Iris pigment epithelial cell (primary cell): ENCODE results near the gene GPRC5D.

ENCODE experiments used
- DNase-seq: peaks from one replicate; pipeline ENCODE4 v3.0.0-alpha.2; 2011; ENCODE audit warnings: low read depth

GPRC5D gene

DNA sequence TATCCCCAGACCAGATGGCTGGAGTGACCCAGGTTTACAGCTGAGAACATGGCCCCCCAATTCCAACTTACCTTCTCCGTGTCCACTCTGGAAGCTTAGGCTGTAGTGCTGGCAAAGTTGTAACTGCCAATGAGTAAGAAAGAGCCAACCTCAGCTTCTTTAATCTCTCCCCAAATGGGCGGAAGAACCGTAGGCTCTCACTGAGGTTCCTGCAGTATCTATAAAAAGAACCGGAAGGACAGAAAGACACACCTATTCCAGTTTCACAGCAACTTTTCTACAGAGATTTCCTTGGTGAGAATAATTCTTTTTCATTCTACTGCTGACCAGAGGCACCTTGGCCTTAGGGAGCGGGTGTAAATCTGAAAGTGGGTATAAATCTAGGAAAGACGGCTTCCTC, at the start of gene GPRC5D:
Gene GPRC5D (minus strand): TSS at position 135 of the 400 bp plus-strand sequence. CDS start 1,786 bp downstream, outside the sequence.
- no peak for DNase-seq

DNA sequence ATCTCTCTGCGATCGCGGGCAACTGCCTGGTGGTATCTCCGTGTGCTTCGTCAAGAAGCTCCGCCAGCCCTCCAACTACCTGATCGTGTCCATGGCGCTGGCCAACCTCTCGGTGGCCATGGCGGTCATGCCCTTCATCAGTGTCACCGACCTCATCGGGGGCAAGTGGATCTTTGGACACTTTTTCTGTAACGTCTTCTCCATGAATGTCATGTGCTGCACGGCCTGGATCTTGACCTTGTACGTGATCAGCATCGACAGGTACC, 49.7 kb upstream of the GPRC5D start:
- DNase-seq = no peak

DNA sequence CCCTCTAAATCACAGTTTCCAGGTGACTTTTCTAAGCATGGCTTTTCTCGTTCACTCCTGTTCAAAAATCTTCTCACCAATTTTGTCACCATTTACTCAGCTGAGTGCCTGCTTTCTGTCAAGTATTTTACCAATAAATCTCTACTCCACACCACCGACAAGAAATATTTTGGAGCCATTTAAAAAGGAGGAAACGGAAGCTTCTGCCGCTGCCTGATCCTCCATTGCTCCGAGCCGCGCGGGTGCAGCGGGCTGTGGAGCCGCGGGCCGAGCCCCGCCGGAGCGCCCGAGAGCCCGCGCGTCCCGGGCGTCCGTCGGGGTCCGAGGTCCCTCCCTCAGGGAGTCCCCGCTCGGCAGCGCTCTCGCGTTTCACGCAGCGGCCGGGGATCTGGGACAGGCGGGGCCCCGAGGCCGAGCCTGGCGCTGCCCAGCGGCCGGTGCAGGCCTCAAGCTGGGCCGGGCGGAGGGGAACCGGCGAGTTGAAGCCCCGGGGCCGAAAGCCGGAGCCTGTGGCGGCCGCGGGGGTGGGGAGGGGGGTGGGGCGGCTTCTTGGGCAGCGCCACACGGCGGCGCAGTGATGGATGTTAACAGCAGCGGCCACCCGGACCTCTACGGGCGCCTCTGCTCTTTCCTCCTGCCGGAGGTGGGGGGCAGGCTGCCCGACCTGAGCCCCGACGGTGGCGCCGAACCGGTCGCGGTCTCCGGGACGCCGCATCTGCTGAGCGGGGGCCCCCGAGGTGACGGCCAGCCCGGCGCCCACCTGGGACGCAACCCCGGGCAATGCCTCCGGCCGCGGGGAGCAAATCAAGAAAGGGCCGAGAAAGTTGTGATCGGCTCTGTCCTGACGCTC, 49.2 kb upstream of the GPRC5D start:
- peak; percentile 59 for DNase-seq

DNA sequence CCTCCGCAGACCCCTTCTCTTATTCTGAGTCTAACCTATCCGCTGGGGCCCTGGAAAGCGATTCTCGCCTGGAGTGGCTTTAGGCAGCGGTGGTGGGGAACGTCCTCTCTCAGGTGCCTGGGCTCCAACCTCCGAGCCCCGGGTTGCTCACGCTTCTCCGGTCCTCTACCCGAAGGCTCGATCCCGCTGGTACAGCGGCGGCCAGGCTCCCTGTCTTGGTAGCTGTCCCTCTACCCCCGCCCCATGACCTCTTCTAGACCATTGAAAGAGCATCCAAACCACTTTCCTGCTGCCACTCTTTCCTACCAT, 48.6 kb upstream of the GPRC5D start:
- peak; percentile 25 for DNase-seq

DNA sequence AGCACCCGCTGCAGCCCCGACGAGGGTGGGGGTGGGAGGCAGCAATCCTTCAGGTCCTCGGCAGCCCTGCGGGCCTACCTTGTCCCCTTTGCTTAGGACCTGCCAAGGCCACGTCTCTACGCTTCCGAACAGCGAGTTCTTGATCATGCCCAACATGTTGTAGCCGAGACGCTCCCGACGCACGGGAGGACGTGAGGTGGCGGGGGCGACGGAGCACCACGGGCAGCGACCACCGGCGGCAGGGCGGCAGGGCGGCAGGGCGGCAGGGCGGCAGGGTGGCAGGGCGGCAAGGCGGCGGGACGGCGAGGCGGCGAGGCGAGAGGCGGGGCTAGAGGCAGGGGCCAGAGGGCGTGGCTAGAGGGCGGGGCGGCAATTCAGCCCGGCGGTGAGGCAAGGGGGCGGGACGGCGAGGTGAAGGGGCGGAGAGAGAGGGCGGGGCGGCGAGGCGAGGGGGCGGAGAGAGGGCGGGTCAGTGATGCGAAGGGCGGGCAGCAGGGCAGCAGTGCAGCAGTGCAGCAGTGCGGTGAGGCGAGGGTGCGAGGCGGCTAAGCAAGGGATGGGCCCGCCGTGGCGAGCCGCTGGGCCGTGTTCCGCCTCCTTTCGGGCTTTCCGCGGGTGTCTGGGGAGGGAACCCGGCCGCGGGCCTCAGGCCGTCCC, 48.1 kb upstream of the GPRC5D start, which contains the start of gene HEBP1:
Gene HEBP1 (minus strand): TSS at position 307 of the 657 bp plus-strand sequence. CDS start 151 bp downstream, at position 156.
- peak; percentile 91 for DNase-seq

DNA sequence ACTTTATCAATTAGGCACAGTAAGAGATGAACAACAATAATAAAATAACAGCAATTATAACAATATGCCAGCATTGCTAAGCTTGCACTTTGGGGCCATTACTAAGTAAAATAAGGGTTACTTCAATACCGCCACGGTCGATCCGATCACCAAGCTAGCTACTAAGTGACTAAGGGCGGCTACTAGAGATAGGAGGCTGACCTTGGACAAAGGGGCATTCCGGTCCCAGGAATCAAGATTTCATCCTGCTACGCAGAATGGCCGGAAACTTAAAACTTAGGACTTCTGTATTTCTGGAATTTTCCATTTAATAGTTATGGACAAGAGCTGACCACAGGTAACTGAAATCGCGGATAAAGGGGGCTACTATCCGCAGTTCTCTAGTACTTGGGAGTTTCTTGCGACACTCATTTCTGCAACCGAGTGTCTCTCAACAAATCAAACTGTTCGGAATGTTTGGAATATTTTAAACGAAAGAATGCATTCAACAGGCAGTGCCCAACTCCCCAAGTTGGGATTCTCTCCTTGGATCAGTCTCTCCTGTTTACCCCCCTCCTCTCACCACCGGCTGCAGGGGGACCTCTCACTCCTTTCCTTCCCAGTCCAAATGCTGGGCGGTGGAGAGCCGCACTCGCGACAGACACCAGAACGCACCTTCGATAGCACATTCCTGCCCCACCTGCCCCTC, 47.4 kb upstream of the GPRC5D start:
- DNase-seq = no peak

DNA sequence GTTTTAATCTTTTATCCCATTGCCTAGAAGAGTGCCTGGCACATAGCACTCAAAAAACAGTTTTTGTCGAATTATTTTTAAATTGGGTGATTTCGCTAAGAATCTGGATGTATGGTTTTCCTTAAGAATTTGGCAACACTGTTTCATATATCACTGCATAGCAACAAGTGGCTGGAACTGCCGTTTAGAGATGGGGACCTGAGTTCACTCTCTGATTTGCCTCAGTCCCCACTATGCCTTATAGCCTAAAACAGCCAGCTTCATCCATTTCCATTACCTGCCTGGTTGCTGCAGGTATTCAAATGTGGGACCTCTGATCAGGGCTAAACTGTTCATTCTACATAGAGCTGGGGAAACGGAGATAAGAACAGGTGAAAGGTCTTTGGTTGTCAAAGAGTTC, 46.3 kb upstream of the GPRC5D start:
- DNase-seq = no peak

DNA sequence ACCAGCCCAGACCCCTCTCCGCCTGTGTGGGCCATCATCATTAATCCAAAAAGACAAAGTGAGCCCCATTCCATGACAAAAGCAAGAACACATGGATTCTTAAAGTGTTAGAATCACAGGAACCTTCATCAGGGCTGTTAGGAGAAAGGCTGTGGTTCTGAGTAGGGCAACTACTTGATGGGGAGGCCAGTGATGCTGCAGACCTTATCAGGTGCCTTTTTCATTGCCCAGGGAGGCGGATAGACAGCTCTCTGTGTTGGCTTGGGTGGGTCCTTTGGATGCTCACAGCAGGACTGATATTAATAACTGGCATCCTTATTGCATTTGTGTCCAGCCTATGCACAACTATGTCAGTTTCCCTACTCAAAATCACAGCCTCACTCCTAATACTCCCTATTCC, 45.8 kb upstream of the GPRC5D start:
- no peak for DNase-seq

DNA sequence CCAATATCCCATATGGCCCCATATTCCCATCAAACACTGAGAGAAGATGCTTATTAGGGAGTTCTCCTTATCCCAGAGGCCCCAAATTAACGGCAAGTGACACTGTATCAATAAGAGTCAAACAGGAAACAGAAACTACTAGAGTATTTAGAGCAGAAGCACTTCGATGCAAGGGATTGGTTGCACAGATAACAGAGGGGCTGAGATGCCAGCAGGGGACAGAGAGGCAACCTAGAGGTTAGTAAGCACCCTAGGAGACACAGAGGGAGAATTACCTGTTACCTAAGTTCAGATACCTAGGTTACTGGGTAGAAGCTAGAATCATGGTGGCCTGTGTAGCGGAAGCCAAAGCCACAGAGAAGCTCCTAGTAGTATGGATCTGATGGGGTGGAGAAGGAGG, 45.2 kb upstream of the GPRC5D start:
- no peak for DNase-seq

DNA sequence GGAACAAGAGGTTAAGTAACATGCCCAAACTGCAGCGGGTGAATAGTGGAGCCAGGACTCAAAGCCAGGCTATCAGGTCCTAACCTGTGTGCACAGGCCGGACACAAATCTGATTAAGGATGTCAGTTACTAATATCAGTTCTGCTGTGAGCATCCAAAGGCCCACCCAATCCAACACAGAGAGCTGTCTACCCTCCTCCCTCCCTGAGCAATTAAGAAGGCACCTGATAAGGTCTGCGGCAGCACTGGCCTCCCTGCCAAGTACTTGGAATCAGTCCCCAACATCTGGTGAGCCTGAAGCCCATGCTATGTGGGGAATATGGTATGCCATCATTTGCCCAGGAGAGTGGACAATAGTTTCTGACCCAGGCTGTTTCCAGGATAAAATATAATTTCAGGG, 44.2 kb upstream of the GPRC5D start:
- DNase-seq = no peak

DNA sequence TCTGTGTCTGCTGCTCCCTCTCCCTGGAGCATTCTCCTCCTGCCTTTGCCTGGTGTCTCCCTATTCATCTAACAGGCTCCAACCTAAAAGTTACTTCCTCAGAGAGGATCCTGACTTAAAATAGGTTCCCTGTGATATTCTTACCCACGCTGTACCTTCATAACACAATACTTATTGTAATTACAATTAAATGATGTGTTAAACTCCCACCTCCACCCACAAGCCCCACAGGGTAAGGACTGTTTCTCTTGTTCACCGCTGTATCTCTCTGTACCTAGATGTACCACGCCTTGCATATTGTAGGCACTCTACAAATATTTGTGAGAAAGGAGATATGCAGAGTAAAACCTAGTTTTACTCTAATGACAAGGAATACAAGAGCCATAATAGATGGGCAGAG, 43.1 kb upstream of the GPRC5D start:
- no peak for DNase-seq

DNA sequence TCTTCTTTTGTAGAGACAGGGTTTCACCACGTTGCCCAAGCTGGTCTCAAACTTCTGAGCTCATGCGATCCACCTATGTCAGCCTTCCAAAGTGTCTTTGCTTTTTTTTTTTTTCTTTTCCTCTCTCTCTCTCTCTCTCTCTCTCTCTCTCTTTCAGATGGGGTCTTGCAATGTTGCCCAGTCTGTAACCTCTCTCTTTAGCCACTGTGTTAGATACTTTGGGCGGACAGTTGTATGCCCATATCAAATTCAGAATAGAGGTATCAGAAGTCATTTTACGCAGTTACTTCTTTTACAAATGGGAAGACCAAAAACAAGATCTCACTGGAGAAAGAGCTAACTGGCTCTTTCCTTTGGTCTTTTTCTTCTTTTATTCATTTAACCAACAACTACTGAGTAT, 41.4 kb upstream of the GPRC5D start:
- no peak for DNase-seq

DNA sequence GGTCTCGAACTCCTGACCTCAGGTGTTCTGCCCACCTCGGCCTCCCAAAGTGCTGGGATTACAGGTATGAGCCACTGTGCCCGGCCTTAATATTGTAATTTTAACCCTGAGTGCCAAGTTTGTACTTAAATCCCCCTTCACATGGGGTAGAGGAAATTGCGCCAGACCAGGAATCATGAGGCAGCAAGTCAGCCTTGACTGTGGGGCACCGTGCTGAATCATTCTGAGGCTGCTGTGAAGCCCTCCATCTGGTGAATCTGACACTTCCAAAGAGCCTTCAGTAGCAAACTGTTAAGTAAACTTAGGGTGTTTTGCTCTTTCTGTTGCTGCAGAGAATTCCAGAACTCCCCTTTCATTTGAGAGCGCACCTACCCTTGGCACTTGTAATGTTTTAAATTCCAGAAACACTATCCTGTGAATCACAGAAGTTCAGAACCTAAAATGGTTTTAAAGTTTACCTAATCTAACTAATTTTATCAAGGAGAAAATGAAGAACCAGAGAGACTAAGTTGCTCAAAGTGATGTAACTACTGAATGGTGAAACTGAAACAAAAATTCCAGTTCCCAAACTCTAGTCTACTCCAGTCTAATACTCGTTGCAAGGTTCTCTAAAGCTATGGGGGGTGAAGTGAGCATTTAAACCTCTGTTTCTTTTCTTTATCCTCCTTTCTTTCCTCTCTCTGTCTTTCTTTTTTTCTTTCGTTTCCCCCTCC, 40.6 kb upstream of the GPRC5D start:
- peak; percentile 99 for DNase-seq

DNA sequence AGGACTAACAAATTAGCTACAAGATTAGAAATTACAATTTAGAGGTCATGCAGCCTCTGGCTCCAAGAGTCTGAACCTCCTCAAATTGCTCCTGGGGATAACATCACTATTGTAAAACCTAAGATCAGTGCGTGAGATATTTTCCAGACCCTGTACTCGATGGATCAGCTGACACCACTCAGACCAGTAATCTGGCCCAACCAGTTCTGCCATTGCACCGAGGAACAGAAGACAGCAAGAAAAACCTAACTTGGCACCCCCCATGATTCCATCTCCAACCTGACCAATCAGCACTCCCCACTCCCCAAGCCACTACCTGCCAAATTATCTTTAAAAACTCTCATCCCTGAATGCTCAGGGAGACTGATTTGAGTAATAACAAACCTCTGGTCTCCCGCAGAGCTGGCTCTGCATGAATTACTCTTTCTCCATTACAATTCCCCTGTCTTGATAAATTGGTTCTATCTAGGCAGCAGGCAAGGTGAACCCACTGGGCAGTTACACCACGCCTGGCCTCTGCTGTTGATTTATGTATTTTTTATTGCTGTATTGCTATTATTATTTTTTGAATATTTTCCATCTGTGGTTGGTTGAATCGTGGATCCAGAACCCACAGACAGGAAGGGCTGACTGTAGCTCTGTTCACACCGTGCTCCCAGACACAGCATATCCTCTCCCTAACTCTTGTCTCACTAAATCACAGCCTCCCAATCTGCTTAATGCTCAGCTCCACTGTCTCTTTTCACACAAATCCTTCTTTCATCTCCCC, 38.9 kb upstream of the GPRC5D start:
- peak; percentile 45 for DNase-seq

DNA sequence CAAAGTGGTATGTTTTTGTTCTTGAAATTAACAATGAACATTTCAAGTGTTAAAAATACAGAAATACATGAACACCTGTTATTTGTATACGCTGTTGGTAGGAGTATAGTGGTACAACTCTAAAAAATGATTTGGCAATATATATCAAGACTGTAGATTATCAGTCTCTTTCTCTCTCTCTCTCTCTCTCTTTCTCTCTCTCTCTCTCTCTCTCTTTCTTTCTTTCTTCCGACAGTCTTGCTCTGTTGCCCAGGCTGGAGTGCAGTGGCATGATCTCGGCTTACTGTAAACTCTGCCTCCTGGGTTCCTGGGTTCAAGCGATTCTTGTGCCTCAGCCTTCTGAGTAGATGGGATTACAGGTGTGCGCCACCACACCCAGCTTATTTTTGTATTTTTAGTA, 35.5 kb upstream of the GPRC5D start:
- no peak for DNase-seq

DNA sequence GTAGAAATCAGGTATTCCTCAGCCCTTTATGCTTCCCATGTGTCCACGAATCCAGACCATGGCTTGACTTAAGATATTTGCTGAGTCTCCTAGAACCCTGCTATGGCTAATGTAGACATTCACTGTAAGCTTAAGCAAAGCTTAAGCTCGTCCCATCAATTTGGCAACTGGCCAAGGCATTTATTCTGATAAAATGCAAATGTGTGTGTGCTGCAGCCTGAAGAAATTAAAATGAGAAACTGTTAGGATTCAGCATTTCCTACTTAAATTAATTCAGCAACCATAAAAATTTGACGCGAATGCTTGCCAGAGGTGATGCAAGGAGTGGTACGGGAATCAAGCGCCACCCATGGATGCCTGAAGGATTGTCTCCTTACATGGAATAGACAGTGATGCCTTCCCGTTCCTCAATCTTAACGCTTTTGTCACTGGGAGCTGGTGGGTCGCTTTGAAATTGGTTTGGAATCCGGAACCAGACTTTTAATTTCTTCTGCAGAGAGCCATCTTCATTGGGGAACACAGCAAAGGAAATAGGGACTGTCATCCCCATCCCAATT, 34.9 kb upstream of the GPRC5D start:
- no peak for DNase-seq

DNA sequence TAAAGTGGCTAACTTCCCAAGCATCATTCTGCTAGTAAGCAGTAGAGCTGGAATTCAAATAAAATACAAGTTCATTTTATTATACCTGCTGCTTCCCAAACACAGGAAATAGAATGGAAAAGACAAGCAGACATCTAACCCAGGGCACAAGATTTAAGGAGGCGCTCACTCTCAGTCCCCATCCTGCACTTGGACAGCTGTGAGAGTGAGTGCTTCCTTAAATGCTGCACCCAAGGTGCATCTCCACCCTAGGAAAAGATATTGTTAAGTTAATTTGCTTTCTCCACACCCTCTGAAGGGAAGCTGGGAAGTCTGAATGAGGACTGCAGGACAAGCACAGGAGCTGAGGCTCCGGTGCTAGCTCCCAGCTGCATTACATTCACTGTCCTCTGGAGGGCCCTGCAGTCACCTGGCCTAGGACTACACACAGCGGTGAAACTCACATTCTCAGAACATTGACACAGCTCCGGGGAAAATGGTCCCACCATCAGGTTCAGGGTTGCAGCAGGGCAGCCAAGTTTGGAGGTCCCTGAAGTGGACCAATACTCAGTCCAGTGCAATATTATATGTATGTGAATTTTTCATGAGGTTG, 33.9 kb upstream of the GPRC5D start:
- DNase-seq = peak; percentile 44

DNA sequence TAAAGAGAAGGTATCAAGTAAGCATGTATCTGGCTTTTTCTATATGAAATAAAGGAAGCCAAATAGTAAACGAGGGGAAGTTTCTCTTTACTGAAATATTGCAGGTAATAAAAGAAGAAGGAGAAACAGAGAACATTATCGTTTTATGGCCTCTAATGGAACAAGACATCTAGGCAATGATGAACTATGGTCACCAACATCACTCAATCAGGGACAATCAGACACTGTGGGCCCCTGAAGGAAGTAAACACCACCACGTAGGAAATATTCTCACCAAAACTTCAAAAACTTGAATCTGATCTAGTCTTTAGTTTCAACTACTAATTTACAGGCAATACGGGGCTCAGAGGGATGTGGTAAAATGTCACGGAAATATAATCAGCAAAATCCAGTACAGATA, 32.2 kb upstream of the GPRC5D start:
- no peak for DNase-seq

DNA sequence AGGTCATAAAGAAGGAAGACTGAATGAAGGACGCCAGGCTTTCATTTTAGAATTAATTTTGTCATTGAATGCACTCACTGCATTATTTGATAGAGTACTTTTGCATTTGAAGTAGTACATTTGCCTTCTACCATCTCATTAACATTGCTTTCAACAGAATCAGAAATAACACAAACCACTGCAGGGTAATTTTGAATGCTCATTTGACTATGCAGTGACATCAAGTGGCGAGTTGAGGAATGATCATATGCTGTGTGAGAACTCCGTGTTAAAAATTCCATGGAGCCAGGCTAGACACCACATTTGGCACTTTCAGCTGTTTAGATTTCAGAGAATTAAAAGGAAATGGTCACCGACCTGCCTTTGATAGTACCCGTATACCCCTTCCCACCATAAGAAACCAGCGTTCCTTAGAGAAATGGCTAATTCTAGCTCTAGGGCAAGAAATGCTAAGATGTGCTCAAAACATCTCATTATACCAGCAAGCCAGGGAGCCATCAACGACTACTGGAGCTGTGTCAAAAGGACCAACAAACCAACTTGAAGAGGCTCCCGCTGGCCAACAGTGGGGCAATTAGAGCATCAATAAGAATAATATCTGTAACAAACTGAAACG, 31.6 kb upstream of the GPRC5D start:
- DNase-seq = peak; percentile 68

DNA sequence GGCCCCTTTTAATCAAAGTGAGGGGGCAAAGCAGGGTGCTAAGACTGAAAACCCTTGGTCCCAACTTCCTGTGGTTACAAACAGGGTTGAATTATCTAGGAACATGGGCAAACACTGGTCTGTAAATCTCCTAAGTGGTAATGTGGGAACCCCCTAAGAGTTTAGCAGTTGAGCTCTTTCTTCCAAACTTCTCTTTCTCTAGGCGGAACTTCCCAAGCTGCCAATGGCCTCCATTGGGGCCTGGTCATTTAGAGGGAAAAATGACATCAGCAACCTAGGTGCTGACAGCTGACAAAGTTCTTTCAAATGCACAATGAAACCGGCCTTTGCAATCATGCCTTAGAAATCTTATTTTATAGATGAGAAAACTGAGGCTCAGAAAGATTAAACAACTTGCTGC, 30.4 kb upstream of the GPRC5D start:
- DNase-seq = no peak
